Sigmoid colon (tissue), 7 donors: ENCODE data around the gene KCNK18. TPM values are rescaled to one million over a fixed set of nuclear protein-coding genes. Genes with fewer than 3 reads are reported as not detected.
A peak's percentile ranks its signal among the peaks of the same experiment; 100 is the strongest.

Experiments
- DNase-seq: peaks from one replicate; pipeline ENCODE4 v3.0.0-alpha.2; 2019
- H3K27ac ChIP-seq, 4 donors: fragments of 200-600 bp; sonication (generic); one replicate each; pipeline ENCODE4 v1.5.1; 2016 to 2019; ENCODE audit warnings: mild to moderate bottlenecking in 1 of 4
- H3K27me3 ChIP-seq, 3 donors: fragments of 200-600 bp; sonication (generic); one replicate each; pipeline ENCODE4 v1.5.1; 2019; ENCODE audit warnings: mild to moderate bottlenecking in 1 of 3
- H3K36me3 ChIP-seq, 4 donors: fragments of 200-600 bp; sonication (generic); one replicate each; pipeline ENCODE4 v1.5.1; 2016 to 2019
- H3K4me1 ChIP-seq, 4 donors: fragments of 200-600 bp; sonication (generic); one replicate each; pipeline ENCODE4 v1.5.1; 2017 to 2019
- H3K4me3 ChIP-seq, 4 donors: fragments of 200-600 bp; sonication (generic); one replicate each; pipeline ENCODE4 v1.5.1; 2017 to 2019; ENCODE audit warnings: mild to moderate bottlenecking in 2 of 4, moderate library complexity in 1 of 4
- H3K9me3 ChIP-seq, 4 donors: fragments of 200-600 bp in 3 of 4; sonication (generic) in 3 of 4; one replicate each; pipeline versions ENCODE4 v1.5.1 to v1.6.1; 2013 to 2019
- EP300 ChIP-seq, 4 donors: sonication (generic); formaldehyde crosslinking; IDR thresholded peaks; one replicate each; pipeline ENCODE4 v1.6.1; 2017; ENCODE audit warnings: antibody characterized with exemption in 4 of 4
- POLR2A ChIP-seq, 2 donors: fragments of 450-650 bp; IDR thresholded peaks; one replicate each; pipeline ENCODE4 v1.6.1; 2016; ENCODE audit warnings: antibody characterized with exemption in 2 of 2, mild to moderate bottlenecking in 2 of 2, moderate library complexity in 2 of 2
- POLR2AphosphoS5 ChIP-seq, 4 donors: sonication (generic); formaldehyde crosslinking; IDR thresholded peaks; one replicate each; pipeline ENCODE4 v1.6.1; 2017; ENCODE audit warnings: antibody characterized with exemption in 4 of 4
- WGBS, 2 donors: extraction: QIAGEN DNeasy Blood & Tissue Kit; methylation state at CpG; one replicate each; pipeline ENCODE4 v1.1.7; 2013; 5-methylcytosine and 5-hydroxymethylcytosine counted together
- intact Hi-C: fragments of 100-400 bp; cut with DNase I; formaldehyde crosslinking; loops from one replicate; pipeline ENCODE4 v1.15.1; 2023
- polyA plus RNA-seq, 3 donors: library from polyadenylated mRNA; stranded (reverse); fragments of 200-250 nt; gene quantifications; one replicate each; pipeline ENCODE4 v1.2.3, GENCODE V29; 2013
- total RNA-seq, 4 donors: library from RNA; depleted of rRNA; stranded (reverse); fragments of >200 nt; gene quantifications; one replicate each; pipeline ENCODE4 v1.1.0, GENCODE V29; 2016
- TF ChIP-seq, protein P1 (sequence below), 4 experiments: fragments of 450-650 bp in 3 of 4; fragments of 200-600 bp in 1 of 4; IDR thresholded peaks; one replicate each; pipeline ENCODE4 v1.5.1; 2016 to 2019; ENCODE audit warnings: antibody characterized with exemption in 4 of 4, mild to moderate bottlenecking in 3 of 4, moderate library complexity in 2 of 4
- donor health status: healthy with polysubstance abuse.
- donor health status: Bipolar disorder and iron deficiency.
- donor health status: healthy.

KCNK18 gene
- total and polyA plus RNA-seq, 7 donors = not detected

DNA sequence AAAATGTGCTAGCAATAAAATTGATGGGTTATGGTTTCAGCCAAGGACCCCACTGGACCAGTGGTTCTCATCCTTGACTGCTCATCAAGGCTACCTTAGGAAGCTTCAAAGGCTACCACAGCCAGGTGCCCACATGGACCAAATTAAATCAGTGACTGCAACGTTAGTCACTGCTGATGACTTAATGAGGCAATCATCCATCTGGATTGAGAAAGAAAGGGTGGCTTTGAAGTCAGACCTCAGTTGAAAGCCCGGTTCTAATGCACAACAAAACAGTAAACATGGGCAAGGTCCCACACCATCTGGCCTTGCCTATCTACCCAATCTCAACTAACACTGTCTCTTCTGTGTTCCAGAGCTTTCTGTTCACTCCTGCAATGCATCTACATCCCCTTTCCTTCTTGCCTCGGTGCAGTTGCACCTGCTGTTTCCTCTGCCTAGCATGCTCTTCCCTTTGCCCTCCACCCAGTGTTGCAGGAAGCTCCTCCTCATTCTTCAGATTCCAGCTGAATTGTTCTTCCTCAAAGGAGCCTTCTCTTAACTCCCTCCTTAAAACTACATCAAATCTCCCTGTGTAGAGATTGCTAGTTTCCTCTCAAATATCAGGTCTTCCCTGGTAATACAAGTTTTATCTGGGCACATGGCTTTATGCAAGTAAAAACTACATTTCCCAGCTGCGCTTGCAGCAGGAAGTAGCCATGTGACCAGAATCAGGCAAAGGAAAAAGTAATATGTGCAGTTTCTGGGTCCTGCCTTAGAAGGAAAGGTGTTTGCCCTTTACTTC lies 10.3 kb upstream of the KCNK18 start:
- intact Hi-C loops = no loop called here
- TF ChIP-seq EP300 (IDR thresholded peaks at IDR 0.05) (no peak), POLR2A (IDR thresholded peaks at IDR 0.05) (no peak), POLR2AphosphoS5 (IDR thresholded peaks at IDR 0.05) (no peak)
- TF ChIP-seq, protein P1, sequence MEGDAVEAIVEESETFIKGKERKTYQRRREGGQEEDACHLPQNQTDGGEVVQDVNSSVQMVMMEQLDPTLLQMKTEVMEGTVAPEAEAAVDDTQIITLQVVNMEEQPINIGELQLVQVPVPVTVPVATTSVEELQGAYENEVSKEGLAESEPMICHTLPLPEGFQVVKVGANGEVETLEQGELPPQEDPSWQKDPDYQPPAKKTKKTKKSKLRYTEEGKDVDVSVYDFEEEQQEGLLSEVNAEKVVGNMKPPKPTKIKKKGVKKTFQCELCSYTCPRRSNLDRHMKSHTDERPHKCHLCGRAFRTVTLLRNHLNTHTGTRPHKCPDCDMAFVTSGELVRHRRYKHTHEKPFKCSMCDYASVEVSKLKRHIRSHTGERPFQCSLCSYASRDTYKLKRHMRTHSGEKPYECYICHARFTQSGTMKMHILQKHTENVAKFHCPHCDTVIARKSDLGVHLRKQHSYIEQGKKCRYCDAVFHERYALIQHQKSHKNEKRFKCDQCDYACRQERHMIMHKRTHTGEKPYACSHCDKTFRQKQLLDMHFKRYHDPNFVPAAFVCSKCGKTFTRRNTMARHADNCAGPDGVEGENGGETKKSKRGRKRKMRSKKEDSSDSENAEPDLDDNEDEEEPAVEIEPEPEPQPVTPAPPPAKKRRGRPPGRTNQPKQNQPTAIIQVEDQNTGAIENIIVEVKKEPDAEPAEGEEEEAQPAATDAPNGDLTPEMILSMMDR (IDR thresholded peaks at IDR 0.05) = no peak
- no peaks in the 10 kb centered on the region for H3K4me1 ChIP-seq
- peak; percentile 0 for DNase-seq
- WGBS, 2 donors = 42 to 58% methylated on average over 4 of the region's 4 CpGs
- H3K27me3 ChIP-seq = peaks cover 0 to 5% (median 0%) of the 10 kb centered on the region in 3 donors
- H3K36me3 ChIP-seq = no peaks in the 10 kb centered on the region
- H3K4me3 ChIP-seq = no peak overlapping the region
- peaks cover 0 to 3% (median 0%) of the 10 kb centered on the region in 4 donors for H3K9me3 ChIP-seq
- no peak overlapping the region for H3K27ac ChIP-seq

- DNase-seq = peak; percentile 5
- peaks cover 0 to 3% (median 0%) of the 10 kb centered on the region in 4 donors for H3K9me3 ChIP-seq
- WGBS, 2 donors = 84 to 90% methylated on average over 2 of the region's 2 CpGs
- H3K27me3 ChIP-seq = no peaks in the 10 kb centered on the region
- H3K4me3 ChIP-seq = no peak overlapping the region
- H3K36me3 ChIP-seq = no peaks in the 10 kb centered on the region
- intact Hi-C loops = no loop called here
- TF ChIP-seq POLR2AphosphoS5 (IDR thresholded peaks at IDR 0.05) = no peak
- no peak for TF ChIP-seq POLR2A (IDR thresholded peaks at IDR 0.05)
- TF ChIP-seq, protein P1 (IDR thresholded peaks at IDR 0.05) = no peak
- TF ChIP-seq EP300 (IDR thresholded peaks at IDR 0.05) = no peak
- no peak overlapping the region for H3K27ac ChIP-seq
- no peaks in the 10 kb centered on the region for H3K4me1 ChIP-seq
Measured at GRCh38 chr10:117188371-117188770, 8.9 kb upstream of the KCNK18 start.

GRCh38 chr10:117189557-117189956 lies 7.7 kb upstream of the KCNK18 start:
- 73 to 82% methylated on average over 1 of the region's 1 CpG for WGBS, 2 donors

DNA sequence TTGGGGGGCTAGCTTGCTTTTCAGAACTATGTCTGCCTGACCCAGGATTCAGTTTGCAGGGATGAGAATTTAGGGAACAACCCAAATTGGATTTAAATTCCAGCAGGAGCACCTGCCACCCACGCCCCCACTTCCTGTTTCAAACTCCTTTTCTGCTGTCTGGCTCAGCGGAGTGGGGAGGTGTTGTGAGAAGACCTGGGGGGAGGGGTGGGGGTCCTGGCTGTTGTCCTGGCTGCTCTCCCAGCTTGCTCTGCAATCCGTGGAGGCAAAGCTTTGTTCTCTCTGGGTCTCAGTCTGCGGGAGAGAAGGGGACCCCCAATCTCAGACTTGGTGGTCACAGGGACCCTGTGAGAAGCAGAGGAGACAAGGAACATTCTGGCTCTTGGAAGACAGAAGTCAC lies 799 bp downstream of the KCNK18 start:
- TF ChIP-seq, protein P1 (IDR thresholded peaks at IDR 0.05) = no peak
- TF ChIP-seq EP300 (IDR thresholded peaks at IDR 0.05) (no peak), POLR2AphosphoS5 (IDR thresholded peaks at IDR 0.05) (no peak), POLR2A (IDR thresholded peaks at IDR 0.05) (no peak)
- 51 to 68% methylated on average over 4 of the region's 4 CpGs for WGBS, 2 donors
- no peak for DNase-seq
- no peak overlapping the region for H3K4me3 ChIP-seq
- no peaks in the 10 kb centered on the region for H3K36me3 ChIP-seq
- no peaks in the 10 kb centered on the region for H3K9me3 ChIP-seq
- no peak overlapping the region for H3K27ac ChIP-seq
- intact Hi-C loops = no loop called here
- H3K4me1 ChIP-seq = no peaks in the 10 kb centered on the region
- H3K27me3 ChIP-seq = peaks cover 0 to 3% (median 0%) of the 10 kb centered on the region in 3 donors

More at GRCh38 chr10:117189557-117189956, 7.7 kb upstream of the KCNK18 start:
- Histone ChIP-seq H3K9me3 (peaks cover 0 to 3% (median 0%) of the 10 kb centered on the region in 4 donors), H3K4me1 (no peaks in the 10 kb centered on the region), H3K27ac (no peak overlapping the region), H3K27me3 (no peaks in the 10 kb centered on the region), H3K36me3 (no peaks in the 10 kb centered on the region), H3K4me3 (no peak overlapping the region)
- peak; percentile 1 for DNase-seq
- no peak for TF ChIP-seq EP300 (IDR thresholded peaks at IDR 0.05)
- no peak for TF ChIP-seq POLR2AphosphoS5 (IDR thresholded peaks at IDR 0.05)
- no peak for TF ChIP-seq POLR2A (IDR thresholded peaks at IDR 0.05)
- TF ChIP-seq, protein P1 (IDR thresholded peaks at IDR 0.05) = no peak
- intact Hi-C loops = no loop called here
